KBM-7 (cell line): ENCODE measurements around the gene UTP25.
A peak's percentile ranks its signal among the peaks of the same experiment; 100 is the strongest.
"Not testable (repeated sequence)": the region's sequence is repeated elsewhere in the genome, so short reads cannot be mapped to it uniquely, and the experiment has no call there.

Experiments
- DNase-seq: peaks from one replicate; pipeline ENCODE4 v3.0.0-alpha.2; 2015
- in situ Hi-C: fragments of 300-500 bp; cut with MboI; formaldehyde crosslinking; loops from 2 replicates; pipeline ENCODE4 v1.14.3; 2020; ENCODE audit warnings: low sequenced_read_pairs, low pct_unique_long_range_greater_than_20kb, mixed read lengths

The UTP25 gene, protein sequence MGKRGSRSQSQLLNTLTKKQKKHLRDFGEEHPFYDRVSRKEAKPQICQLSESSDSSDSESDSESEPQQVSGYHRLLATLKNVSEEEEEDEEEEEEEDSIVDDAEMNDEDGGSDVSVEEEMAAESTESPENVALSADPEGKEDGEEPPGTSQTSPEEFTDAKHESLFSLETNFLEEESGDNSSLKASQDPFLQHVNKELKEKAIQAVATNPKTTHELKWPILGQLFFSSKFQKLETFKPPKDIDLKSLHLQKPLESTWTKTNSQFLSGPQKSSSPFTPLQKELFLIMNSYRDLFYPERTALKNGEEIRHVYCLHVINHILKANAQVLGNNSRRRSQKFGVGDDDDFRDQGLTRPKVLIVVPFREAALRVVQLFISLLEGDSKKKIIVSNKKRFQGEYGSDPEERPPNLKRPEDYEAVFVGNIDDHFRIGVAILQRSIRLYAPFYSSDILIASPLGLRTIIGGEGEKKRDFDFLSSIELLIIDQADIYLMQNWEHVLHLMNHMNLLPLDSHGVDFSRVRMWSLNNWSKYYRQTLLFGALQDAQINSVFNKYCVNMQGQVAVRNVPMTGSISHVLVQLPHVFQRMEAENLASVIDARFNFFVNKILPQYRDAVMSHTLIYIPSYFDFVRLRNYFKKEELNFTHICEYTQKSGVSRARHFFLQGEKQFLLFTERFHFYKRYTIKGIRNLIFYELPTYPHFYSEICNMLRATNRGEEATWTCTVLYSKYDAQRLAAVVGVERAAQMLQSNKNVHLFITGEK

DNA sequence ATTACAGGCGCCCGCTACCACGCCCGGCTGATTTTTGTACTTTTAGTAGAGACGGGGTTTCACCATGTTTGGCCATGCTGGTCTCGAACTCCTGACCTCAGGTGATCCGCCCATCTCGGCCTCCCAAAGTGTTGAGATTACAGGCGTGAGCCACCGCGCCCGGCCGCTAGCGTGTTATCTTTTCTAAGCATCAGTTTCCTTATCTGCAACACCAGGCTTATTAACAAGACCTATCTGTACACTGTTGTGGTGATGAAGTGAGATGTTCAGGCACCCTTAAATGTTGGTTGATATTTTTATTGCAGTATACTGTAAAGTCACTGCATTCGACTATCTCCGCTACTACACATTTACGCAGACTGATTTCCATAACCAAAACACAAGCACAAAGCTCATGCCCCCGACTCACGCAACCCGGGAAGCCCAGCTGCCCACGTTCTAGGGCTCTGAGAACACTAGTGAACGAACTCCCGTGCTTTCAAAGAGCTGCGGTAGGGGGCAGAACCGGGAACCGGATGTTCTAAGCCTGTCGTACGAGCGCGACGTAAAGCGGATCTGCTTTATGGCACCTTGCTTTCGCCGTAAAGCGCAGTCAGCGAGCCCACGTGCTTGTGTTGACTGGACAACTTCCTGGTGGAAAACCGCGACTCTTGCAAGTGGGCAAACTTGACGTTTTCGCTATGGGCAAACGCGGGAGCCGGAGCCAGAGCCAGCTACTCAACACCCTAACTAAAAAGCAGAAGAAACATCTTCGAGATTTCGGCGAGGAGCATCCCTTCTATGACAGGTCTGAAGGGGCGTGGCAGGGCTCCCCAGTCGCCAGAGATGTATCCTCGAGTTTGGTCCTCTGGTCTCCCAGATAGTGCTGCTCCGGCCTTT, at the start of gene UTP25:
TSS of gene UTP25 (plus strand) at position 589 of the 879 bp plus-strand sequence. CDS start at position 681, 92 bp downstream.
- in situ Hi-C loops: no loop called here
- peak; percentile 97 for DNase-seq

DNA sequence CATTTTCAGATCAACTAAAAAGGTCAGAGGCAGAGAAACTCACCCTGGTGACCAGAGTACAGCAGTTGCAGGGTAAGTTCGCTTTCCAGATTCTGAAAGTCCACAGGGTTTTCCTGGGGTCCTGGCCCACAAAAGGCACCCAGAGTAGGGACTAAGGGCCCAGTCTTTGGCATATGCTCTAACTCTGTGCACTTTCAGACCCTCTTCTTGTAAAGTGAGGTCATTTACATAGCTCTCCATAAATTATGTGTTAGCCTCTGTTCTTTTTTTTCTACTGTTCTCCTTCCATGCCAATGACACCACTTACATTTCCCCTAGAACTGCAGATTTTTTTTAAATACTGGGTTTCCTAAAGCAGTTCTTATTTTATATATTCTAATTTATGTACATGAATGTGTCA, 49.7 kb upstream of the UTP25 start:
- no peak for DNase-seq
- in situ Hi-C loops: no loop called here

DNA sequence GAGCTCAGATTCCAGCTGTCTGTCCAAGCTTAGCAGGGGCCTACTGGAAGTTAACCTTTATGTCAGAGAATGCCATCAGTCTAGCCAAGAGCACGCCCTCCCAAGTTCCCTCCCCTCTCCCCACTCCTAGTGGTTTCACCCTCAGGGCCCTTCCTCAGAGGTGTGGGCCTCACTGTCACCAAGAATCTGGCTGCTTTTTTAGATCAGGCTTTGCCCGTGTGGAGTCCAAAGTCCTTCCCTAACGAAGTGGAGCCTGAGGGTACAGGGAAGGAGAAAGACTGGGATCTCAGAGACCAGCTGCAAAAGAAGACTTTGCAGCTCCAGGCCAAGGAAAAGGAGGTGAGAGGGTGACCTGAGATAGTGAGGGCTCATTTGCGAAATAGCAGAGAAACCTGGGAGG, 47.5 kb upstream of the UTP25 start:
- in situ Hi-C loops: no loop called here
- DNase-seq: no peak

DNA sequence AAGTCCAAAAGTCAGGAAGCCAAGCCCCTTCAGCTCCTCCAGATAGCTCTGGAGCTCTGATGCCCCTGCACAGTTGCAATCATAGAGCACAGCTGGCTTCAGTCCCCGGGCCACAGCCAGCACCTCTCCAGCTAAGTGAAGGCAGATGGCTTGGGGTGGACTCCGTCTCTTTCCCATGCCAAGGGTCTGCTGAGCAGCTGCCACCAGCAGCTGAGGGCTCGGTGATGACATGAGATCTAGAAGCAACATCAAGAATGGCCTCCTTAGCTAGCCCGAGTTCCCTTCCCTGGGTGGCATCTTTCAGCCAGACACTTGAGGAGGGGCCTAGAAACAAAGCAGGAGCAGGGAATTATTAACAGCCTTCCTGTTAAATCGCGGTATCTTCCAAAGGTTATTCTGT, 44.4 kb upstream of the UTP25 start:
- DNase-seq: no peak
- in situ Hi-C loops: no loop called here

DNA sequence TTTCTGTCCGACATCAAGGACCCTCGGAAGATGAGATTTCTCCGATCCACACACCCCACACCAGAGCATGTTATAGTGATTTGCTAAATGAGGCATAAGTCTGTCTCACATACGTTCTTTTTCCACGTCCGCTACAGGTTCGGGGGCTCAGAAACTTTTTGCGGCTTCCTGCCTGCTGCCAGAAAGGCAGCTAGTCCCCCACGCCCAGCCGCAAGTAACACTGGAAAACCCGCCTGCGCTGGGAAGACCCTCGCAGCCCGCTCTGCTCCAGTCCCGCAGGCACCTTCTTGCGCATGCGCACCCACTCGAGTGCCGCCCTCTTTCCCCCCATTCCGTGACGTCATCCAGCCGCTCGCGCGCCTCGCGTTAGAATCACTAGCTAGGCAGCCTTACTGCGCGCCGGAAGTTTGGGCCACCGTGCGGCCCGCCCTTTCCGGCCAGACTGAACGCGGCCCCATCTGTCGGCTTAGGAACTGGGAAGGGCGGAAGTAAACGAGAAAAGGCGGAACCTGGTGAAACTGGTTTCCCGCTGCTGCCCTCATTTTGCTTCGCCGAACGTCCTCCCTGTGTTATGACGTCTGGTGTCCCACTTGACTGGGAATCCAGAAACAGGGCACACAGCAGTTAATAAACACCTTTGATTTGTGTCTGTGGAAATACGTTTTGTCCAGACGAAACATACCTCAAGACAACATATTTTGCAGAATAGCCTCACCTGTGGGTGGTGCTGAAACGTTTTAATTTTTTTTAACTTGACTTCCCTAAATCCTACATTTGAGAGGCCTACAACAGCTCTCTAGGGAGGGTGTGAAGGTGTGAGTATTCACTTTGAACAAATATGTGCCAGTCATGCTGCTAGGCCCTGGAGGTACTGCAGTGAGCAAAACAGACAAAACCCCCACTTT, 43.3 kb upstream of the UTP25 start, which contains the start of gene C1orf74:
TSS of gene C1orf74 (minus strand) at position 295 of the 905 bp plus-strand sequence. CDS start 925 bp downstream, outside the sequence.
- DNase-seq: peak; percentile 99
- in situ Hi-C loops: no loop called here

DNA sequence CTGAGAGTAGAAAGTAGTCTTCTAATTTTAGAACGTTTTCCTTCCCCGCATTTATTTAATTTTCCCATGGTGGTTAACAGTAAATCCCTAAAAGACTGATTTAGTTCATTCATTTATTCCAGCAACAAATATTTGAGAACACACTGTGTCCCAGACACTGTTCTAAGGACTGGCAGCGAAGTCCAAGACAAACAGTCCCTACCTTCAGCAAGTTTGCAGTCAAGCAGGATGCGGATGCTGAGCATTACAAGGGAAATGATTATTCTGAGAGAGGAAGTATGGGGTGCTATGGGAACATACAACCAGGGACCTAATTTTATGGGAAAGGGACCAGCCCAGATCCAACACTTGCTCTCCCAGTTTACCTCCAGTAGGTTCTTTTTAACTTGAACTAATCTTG, 42.2 kb upstream of the UTP25 start:
- in situ Hi-C loops: no loop called here

DNA sequence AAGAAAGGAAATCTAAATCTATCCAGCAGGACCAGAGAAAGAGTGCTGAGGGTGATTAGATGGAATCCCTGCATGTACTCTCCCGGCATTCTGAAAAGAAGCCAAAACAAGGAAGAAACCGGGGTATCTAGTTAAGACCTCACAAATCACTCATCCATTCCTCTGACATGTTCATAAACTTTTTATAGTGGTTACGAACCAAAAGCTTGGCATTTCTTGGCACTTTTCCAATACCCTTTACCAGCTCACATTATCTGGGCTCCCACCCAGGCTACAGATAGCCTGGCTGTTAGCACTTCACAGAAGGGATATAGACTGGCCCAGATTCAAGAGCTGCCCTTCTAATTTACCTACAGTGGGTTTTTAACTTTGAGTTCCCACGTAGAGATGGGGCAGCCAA, 41.6 kb upstream of the UTP25 start:
- no peak for DNase-seq
- in situ Hi-C loops: no loop called here

More for the DNA sequence above, 42.2 kb upstream of the UTP25 start:
- no peak for DNase-seq

DNA sequence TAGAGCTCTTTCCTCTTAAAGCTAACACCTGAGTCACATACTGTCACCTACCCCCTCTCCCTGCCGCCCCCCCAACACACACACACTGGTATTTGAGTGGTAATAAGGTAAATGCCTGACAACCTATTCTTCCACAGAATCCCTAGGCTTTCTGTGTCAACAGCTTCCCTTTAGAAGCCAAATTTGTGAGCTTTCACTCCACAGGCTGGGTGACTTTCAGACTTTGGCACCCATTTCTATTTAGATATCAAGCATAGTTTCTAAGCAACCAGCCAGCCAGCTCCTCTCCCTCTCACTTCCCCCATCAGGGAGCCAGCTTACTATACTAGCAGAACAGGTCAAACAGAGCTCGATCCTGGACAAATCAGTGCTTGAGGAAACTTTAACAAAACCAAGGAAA, 40.2 kb upstream of the UTP25 start:
- in situ Hi-C loops: no loop called here
- DNase-seq: no peak

DNA sequence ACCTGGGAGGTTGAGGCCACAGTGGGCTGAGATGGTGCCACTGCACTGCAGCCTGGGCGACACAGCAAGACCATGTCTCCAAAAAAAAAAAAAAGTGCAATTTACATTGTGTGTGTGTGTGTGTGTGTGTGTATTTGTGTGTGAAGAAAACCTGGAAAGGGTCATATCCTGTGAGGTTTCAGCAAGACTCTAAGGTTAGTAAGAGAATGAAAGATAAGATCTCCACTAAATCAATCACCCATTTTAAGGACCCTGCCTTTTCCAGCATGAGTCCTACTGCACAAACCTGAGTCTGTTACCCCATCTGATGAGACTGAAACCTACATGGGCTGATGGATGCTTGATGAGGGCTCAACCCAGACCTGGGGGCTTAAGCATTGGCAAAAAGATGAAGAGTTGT, 38.5 kb upstream of the UTP25 start:
- DNase-seq: no peak
- in situ Hi-C loops: no loop called here

DNA sequence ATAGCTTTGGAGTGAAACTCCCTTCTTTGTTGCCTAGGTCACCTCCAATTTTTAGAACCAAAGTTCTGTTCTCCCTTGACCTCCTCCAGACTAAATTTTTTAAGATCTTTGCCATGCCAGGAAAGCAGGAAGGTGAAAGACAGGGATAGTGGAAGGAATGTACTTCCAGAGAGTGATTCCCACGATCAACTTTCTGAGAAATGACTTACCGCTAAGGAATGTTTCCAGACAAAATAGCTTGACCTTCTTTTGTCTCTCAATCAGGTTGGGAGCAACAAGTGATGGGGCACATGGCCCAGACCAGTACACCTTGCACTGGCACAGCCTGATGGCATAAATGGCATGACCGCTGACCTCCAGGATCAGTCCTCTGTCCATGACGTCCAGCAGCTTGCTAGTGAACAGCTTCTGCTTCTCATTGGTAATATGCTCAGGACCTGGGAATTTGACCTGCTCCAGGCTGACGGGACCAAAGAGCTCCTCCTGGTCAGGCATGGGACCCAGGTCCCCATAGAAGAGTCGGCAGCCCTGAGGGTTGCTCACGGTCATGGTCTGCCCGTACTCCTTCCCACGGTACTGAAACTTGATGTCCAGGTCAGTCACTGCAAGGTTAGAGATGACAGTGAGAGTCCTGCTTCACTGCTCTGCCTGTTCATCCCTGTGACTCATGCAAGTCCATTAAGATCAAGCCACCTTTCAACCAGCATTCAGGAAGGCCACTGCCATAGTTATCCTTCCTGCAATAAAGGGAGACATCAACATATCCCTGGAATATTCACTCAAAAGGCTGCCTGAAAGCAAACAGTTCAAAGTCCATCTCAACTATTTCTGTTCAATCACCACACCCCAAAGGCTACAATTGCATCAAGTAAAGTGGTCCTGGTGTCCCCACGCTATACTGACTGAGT, 37.2 kb upstream of the UTP25 start:
- in situ Hi-C loops: no loop called here
- no peak for DNase-seq

DNA sequence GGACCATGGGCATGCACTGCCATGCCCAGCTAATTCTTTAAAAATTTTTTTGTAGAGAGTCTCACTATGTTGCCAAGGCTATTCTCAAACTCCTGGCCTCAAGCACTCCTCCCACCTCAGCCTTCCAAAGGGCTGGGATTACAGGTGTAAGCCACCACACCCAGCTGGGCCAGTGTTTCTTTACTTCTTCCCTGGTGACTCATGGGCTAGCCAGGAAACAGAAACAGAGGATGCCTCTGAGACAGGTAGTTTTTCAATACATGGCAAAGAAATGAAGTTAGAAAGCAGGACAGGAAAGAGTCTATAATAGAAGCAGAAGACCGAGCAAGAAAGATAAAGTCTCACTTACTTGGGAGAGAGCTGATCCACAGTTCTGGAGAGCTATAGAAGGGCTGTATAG, 35.9 kb upstream of the UTP25 start:
- in situ Hi-C loops: no loop called here
- no peak for DNase-seq

DNA sequence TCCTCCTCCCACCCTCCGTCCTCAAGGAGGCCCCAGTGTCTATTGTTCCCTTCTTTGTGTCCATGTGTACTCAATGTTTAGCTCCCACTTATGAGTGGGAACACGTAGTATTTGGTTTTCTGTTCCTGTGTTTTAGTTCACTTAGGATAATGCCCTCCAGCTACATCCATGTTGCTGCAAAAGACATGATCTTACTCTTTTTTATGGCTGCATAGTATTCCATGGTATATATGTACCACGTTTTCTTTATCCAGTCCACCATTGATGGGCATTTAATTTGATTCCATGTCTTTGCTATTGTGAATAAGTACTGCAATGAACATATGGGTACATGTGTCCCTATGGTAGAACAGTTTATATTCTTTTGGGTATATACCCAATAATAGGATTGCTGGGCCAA, 34.1 kb upstream of the UTP25 start:
- DNase-seq, in situ Hi-C loops: not testable (repeated sequence)

DNA sequence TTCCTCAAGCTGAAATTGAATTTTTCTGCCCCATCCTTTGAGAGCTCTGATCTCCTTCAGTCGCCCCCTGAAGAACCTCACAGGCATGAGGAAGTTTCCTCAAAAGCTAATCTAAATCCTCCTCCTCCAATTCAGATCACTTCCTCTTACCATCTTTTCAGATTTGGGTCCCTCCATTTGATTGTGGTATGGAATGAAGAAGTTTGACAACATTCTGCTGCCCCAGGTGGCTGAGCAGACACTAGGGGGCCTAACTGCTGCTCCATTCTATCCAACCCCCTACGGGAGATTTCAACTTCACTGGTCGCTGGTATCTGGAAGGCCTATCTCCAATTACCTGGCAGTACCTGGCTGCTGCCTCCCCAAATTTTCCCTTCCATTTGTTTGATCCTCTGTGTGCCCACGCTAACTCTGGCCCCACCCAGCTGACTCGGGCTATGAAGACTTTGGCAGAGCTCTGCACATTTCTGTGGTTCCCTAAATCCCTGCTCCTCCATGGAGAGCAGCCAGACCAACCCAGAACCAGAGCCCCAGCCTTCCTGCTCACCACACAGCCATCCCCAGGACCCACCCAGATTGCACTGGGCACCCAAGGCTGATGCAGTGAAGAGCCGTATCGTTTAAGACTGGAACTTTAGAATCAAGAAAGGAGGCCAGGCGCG, 29.7 kb upstream of the UTP25 start:
- in situ Hi-C loops: no loop called here
- peak; percentile 71 for DNase-seq

DNA sequence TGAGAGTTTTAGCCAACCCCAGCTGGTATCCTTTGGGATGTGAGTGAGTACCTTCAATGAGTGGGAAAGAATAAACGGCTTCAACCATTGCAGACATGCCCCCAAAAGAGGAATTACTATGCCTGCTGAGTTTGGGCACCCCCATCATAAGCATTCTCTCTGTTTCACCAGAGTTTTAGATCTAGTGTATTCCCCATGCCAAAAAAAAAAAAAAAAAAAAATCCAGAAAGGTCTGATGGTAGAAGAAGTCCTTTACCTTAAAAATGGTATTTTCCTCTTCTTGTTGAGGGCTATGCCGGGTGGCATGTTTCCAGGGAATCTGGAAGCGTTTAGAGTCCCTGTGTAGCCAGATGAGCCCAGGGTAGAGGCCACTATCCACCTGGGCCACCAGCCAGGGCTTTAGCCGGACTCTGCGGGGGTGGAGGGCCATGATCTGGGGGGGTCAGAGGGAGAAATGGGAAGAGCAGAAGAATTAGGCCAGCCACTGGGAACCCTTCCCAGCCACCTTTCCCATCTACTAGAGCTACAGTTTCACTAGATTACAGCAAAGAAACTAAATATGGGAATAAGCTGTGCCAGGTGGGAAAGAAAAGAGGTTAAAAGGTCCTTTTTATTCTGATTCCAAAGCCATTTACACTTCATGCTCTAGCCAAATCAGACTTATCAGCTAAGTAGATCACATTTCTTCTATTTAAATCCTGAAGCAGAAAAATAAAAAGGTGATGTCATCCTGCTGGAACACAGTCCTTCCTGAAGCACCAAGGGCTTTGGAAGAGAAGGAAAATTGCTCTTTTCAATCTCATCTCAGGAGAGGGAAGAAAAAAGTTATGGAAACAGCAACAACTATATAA, 26.6 kb upstream of the UTP25 start:
- DNase-seq: no peak
- in situ Hi-C loops: no loop called here

DNA sequence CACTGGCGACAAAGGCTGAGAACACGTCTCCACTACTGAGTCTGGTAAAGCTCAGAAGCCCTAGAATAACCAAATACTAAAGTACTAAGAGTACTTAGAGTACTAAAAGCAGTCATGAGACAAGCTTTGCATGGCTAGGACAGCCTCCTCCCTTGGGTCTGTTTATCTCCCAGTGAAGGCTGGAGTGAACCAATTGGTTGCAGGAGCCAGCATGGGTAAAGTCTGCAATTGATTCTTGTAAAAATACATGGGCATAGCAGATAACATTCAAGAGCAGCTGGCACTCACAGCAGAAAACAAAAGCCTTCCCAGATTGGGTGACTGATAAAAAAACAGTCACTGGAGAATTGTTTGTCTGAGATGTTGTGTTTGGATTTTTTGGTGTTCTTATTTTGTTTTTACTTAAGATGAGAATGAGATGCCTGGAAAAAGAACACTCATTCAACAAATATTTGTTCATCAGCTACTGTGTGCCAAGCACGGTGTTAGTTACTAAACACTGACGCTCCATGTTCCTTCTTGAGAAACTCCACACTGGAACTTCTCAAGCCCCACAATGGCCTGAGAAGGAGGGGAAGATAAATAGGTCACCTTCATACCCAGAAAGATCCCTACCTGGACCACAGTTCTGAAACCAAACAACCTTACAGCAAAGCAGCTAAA, 25.5 kb upstream of the UTP25 start:
- in situ Hi-C loops: no loop called here
- DNase-seq: no peak

DNA sequence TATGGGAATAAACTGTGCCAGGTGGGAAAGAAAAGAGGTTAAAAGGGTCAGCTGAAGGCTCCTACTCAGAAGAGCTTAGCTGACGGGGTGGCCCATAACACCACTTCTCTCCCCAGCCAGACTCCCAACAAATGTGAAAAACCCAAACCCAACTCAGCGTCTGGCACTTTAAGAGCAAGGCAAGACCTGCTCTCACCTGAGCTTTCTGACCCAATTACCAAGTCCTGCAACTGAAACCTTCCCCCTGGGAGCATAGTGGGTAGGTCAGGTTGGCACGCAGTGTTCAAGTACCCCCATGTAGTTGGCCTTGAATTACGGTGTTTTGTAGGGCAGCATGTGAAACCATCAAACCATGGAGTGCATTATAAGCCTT, 25.0 kb upstream of the UTP25 start:
- DNase-seq: no peak
- in situ Hi-C loops: no loop called here
